GM12875 (cell line): ENCODE measurements around the gene ADAMTS18.

ENCODE experiments used
- H3K4me3 ChIP-seq: one replicate; pipeline ENCODE4 v1.5.1; 2011; ENCODE audit warnings: low read depth, low read length, control low read depth
- CTCF ChIP-seq: IDR thresholded peaks from 2 replicates; pipeline ENCODE4 v1.5.1; 2011; ENCODE audit warnings: low read depth, mild to moderate bottlenecking, control low read depth, inconsistent platforms, low read length, moderate library complexity, borderline replicate concordance; ENCODE audit not compliant: insufficient read depth

Gene ADAMTS18

GRCh38 chr16:77331043-77331442, 103.8 kb downstream of the ADAMTS18 start:
- TF ChIP-seq CTCF, result no peak
- no peak overlapping the region for H3K4me3 ChIP-seq

DNA sequence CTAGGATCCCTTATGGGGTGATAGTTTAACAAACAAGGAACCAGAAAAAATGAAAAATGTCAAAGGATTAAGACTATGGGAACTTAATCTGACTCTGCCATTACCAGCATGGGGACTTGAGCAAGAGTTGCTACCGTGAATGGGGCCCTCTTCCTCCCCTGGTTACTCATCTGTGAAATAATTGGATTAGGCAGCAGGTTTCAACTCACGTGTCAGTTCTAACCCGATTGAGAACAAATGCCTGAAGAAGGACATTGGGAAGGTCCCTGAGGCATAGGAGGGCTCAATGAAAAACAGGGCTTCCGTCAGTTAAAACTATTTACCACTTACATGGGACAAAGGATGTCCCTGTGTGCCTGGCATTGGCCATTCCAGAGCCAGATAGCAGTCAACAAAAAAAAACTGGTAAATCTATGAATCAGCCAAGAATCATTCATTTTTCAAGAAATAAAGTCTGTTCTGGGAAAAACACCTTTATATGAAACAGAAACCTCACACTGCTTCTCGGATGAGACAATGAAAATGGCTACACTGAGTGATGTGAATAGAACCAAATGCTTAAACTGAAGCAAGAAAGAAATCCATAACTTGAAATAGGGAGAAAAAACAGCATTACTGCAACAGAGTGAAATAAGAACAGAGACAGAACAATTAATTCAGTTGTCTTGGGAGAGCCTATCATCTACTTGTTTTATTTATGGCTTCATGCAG, 104.3 kb downstream of the ADAMTS18 start:
- H3K4me3 ChIP-seq, result no peak overlapping the region
- no peak for TF ChIP-seq CTCF

DNA sequence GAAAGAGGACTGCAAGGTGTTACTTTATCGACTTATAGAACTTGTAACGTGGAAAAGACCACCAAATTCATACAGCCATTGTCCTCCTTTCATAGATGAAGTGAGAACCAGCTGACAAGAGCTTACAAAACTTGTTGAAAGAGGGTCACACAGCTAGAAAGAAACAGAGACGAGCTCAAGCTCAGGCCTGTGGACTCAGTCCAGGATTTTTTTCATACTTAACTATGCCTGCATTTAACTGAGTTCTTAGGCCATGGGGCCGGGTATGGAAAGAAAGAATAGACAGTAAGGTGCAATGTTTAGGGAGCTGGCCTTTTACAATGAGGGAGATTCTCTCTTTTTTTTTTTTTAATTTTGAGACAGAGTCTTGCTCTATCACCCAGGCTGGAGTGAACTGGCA, 106.1 kb downstream of the ADAMTS18 start:
- no peak overlapping the region for H3K4me3 ChIP-seq
- no peak for TF ChIP-seq CTCF

DNA sequence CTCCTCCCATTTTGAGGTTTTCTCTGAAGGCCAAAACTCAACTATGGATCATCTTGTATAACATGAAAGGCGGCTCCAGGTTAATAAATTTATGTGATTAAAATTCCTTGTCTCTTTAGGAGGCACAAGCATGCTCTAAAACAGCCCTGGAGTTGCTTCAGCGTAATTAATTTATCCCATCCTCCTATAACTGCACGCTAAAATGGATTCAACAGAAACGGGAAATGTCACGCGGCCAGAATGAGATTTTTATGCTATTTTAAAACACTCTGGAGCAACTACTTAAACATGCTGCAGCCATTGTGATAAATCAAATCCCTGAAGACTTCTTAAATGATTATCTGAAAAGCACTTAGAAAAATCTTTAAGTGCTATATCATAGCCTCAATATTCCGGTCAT, 106.6 kb downstream of the ADAMTS18 start:
- TF ChIP-seq CTCF, result no peak

GRCh38 chr16:77327717-77328116, 107.1 kb downstream of the ADAMTS18 start:
- H3K4me3 ChIP-seq, result no peak overlapping the region
- no peak for TF ChIP-seq CTCF

More for the DNA sequence above, 106.6 kb downstream of the ADAMTS18 start:
- H3K4me3 ChIP-seq, result no peak overlapping the region

DNA sequence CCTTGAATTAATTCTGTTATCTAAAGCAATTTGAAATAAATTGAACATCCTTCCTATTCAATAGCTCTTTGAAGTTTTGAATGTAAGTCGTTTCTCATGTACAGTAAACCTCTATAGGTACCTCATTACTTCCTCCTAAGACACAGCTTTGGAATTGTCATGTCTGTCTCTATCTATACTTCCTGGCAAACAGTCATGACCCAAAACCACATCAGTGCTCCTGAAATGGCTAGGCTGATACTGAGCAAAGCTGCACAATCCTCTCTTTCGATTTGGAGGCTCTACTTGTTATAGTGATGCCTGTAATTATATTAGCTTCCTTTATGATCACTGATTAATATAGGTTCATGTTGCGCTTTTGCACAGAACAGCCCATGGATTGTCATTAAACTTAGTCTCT, 110.1 kb downstream of the ADAMTS18 start:
- H3K4me3 ChIP-seq, result no peak overlapping the region

More for the DNA sequence above, 110.1 kb downstream of the ADAMTS18 start:
- no peak for TF ChIP-seq CTCF
